Activated T-cell treated with anti-CD3 and anti-CD28 coated beads, Interleukin-2, amount 50 U/mL, for 48 hours (primary cell): ENCODE results near the gene ERGIC3.
"Not testable (repeated sequence)": the region's sequence is repeated elsewhere in the genome, so short reads cannot be mapped to it uniquely, and the experiment has no call there.

ENCODE experiments used
- DNase-seq, 2 experiments: peaks; one replicate each; pipeline ENCODE4 v3.0.0-alpha.2; 2020

Gene ERGIC3

GRCh38 chr20:35523298-35523888, 18.5 kb upstream of the ERGIC3 start:
- DNase-seq = peak; percentile 55 to 59

- no peak for DNase-seq
Observed at GRCh38 chr20:35525639-35526038, 16.2 kb upstream of the ERGIC3 start.

- no peak for DNase-seq
Observed at GRCh38 chr20:35527122-35527769, 14.6 kb upstream of the ERGIC3 start.

- no peak for DNase-seq
Observed at GRCh38 chr20:35529552-35529951, 12.3 kb upstream of the ERGIC3 start, which contains the start of gene C20orf173. C20orf173 (minus strand) TSS chr20:35529652; CDS start chr20:35529373, 279 bp downstream.

GRCh38 chr20:35539756-35540212, 2.1 kb upstream of the ERGIC3 start:
- no peak for DNase-seq

- no peak for DNase-seq
Observed at GRCh38 chr20:35541118-35541782, 628 bp upstream of the ERGIC3 start.

- no peak for DNase-seq
Observed at GRCh38 chr20:35542990-35543389, 1.1 kb downstream of the ERGIC3 start.

- DNase-seq = no peak
Observed at GRCh38 chr20:35544436-35544835, 2.6 kb downstream of the ERGIC3 start.

GRCh38 chr20:35544941-35545340, 3.1 kb downstream of the ERGIC3 start:
- DNase-seq = not testable (repeated sequence)

- DNase-seq = no peak
Observed at GRCh38 chr20:35546127-35546526, 4.2 kb downstream of the ERGIC3 start.

- no peak for DNase-seq
Observed at GRCh38 chr20:35547329-35547728, 5.5 kb downstream of the ERGIC3 start.

GRCh38 chr20:35551503-35551902, 9.6 kb downstream of the ERGIC3 start:
- DNase-seq = no peak

GRCh38 chr20:35552914-35553313, 11.0 kb downstream of the ERGIC3 start:
- DNase-seq = no peak

GRCh38 chr20:35555461-35555860, 13.6 kb downstream of the ERGIC3 start:
- not testable (repeated sequence) for DNase-seq

- DNase-seq = no peak
Observed at GRCh38 chr20:35555951-35556645, 14.2 kb downstream of the ERGIC3 start.

GRCh38 chr20:35556871-35557270, 15.0 kb downstream of the ERGIC3 start:
- no peak for DNase-seq

GRCh38 chr20:35558451-35558850, 16.6 kb downstream of the ERGIC3 start:
- no peak for DNase-seq

GRCh38 chr20:35559042-35559693, 17.3 kb downstream of the ERGIC3 start:
- no peak for DNase-seq

GRCh38 chr20:35560105-35560511, 18.2 kb downstream of the ERGIC3 start:
- DNase-seq = no peak

- DNase-seq = no peak
Observed at GRCh38 chr20:35560541-35560940, 18.7 kb downstream of the ERGIC3 start.

- DNase-seq = peak; percentile 29 to 31
Observed at GRCh38 chr20:35561268-35561667, 19.4 kb downstream of the ERGIC3 start.

GRCh38 chr20:35561671-35562070, 19.8 kb downstream of the ERGIC3 start:
- no peak for DNase-seq
